GM10266 (cell line): Measurements from ENCODE around the gene ZNF611.
"Not testable (repeated sequence)": the region's sequence is repeated elsewhere in the genome, so short reads cannot be mapped to it uniquely, and the experiment has no call there.

Source experiments
- DNase-seq: peaks from one replicate; pipeline ENCODE4 v3.0.0; 2012; ENCODE audit errors: extremely low spot score
- CTCF ChIP-seq: IDR thresholded peaks from 2 replicates; pipeline ENCODE4 v1.5.1; 2012; ENCODE audit warnings: mild to moderate bottlenecking, low read depth; ENCODE audit not compliant: control insufficient read depth, insufficient read depth; ENCODE audit errors: missing control alignments

Gene ZNF611

DNA sequence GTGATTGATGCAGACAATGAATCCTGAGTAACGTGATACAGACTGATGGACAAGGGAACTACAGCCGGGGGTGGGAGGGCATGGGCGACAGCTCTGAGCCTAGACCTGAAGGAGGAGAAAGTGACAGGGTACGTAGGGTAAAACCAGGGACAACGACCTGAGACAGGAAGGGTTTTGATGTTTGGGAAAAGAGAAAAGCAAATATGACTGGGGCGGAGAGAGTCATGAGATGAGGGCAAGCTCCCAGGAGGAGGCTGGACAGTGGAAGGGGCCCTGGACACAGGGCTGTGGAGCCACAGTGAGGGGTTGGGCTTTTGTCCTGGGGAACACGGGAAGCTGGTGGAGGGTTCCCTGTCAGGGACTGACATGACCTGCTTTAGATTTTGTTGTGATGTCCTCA, 34.2 kb downstream of the ZNF611 start:
- DNase-seq: no peak
- no peak for TF ChIP-seq CTCF

DNA sequence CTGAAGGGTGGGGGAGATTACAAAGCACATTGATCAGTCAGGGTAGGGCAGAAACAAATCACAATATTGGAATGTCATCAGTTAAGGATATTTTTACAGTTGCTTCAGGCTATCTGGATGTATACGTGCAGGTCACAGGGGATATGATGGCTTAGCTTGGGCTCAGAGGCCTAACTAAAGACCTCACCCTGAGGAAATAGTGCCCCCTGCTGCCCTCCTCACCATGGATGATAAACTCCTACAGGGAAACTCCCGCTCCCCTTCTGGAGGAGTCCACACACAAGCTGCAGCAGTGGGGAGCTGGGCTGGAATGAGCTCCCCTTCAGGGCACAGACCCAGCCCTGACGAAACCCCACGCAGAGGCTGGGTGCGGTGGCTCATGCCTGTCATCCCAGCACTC, 35.3 kb downstream of the ZNF611 start:
- not testable (repeated sequence) for DNase-seq

DNA sequence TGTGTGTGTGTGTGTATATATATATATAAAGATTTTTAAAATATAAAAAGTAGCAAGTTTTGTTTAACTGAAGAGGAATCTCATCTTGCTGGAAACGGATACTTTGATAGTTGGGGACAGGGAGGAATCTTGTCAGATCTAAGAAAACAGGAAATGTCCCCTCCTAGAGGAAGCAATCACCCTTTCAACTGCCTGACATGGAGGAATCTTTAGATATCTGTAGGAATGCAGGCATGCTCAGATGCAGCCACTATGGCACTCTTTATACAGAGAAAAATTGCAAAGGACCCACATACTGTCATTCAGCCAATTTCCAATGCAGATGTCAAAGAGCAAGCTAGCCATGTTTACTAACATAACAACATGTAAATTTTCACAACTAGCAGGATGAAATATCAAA, 38.8 kb downstream of the ZNF611 start:
- no peak for DNase-seq

DNA sequence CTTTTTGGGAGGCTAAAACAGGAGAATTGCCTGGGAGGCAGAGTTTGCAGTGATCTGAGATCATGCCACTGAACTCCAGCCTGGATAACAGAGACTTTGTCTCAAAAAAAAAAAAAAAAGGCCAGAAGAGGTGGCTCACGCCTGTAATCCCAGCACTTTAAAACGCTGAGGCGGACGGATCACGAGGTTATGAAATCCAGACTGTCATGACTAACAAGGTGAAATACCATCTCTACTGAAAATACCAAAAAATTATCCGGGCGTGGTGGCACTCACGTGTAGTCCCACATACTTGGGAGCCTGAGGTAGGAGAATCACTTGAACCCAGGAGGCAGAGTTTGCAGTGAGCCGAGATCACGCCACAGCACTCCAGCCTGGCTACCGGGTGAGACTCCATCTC, 39.9 kb downstream of the ZNF611 start:
- TF ChIP-seq CTCF: no peak
- no peak for DNase-seq

More for the DNA sequence above, 38.8 kb downstream of the ZNF611 start:
- TF ChIP-seq CTCF: no peak

- not testable (repeated sequence) for DNase-seq
These were observed 40.6 kb downstream of the ZNF611 start for GRCh38 chr19:52694281-52694680.

GRCh38 chr19:52692431-52693008, 42.3 kb downstream of the ZNF611 start:
- no peak for DNase-seq
- TF ChIP-seq CTCF: no peak

GRCh38 chr19:52691737-52692136, 43.1 kb downstream of the ZNF611 start:
- no peak for DNase-seq
- TF ChIP-seq CTCF: no peak

DNA sequence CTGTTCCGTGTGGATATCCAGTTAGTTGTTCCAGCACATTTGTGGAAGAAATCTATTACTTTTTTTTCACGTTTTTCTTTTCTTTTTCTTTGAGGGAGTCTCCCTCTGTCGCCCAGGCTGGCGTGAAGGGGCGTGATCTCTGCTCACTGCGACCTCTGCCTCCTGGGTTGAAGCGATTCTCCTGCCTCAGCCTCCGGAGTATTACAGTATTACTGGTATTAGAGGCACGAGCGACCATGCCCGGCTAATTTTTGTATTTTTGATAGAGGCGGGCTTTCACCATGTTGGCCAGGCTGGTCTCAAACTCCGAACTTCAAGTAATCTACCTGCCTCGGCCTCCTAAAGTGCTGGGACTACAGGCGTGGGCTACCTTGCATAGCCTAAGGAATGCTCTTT, 43.6 kb downstream of the ZNF611 start:
- no peak for DNase-seq
- TF ChIP-seq CTCF: no peak
